ENCODE results near the gene RALY. TPM values are rescaled to one million over a fixed set of nuclear protein-coding genes. Genes with fewer than 3 reads are reported as not detected.

Gene RALY
- total RNA-seq, 4 donors from 2014 or later: 78.5 to 110 (median 86.6) TPM

DNA sequence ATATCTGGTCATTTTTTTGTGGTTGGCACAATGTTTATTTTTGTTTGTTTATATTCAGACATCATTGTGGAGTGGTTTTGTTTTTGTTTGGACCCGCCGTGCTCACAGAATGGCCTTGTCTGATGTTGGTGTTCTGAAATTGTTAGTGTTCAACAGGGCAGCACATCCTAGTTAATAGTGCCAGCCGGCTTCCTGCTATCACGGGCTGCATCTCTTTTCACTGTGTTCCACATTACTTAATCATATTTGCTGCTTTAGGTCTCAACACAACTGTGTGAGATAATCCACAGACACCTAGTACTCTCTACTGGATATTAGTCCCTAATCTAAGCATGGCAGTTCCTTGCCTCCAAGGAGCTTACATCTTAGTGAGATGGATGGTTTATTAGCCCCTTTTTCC lies 121.1 kb downstream of the RALY start:
- Histone ChIP-seq H3K27me3 (no peaks in the 10 kb centered on the region), H3K27ac (no peak overlapping the region), H3K4me3 (no peak overlapping the region), H3K36me3 (no peaks in the 10 kb centered on the region), H3K4me1 (peaks cover 19% of the 10 kb centered on the region), H3K9me3 (no peaks in the 10 kb centered on the region)
- 85% methylated on average over 4 of the region's 4 CpGs for WGBS
- TF ChIP-seq EP300 (IDR thresholded peaks at IDR 0.05) (no peak), POLR2AphosphoS5 (IDR thresholded peaks at IDR 0.05) (no peak), POLR2A (IDR thresholded peaks at IDR 0.05) (no peak)
- TF ChIP-seq, protein P1, sequence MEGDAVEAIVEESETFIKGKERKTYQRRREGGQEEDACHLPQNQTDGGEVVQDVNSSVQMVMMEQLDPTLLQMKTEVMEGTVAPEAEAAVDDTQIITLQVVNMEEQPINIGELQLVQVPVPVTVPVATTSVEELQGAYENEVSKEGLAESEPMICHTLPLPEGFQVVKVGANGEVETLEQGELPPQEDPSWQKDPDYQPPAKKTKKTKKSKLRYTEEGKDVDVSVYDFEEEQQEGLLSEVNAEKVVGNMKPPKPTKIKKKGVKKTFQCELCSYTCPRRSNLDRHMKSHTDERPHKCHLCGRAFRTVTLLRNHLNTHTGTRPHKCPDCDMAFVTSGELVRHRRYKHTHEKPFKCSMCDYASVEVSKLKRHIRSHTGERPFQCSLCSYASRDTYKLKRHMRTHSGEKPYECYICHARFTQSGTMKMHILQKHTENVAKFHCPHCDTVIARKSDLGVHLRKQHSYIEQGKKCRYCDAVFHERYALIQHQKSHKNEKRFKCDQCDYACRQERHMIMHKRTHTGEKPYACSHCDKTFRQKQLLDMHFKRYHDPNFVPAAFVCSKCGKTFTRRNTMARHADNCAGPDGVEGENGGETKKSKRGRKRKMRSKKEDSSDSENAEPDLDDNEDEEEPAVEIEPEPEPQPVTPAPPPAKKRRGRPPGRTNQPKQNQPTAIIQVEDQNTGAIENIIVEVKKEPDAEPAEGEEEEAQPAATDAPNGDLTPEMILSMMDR (IDR thresholded peaks at IDR 0.05): no peak
- DNase-seq (ENCODE audit: low spot score in 2 of 2): no peak

DNA sequence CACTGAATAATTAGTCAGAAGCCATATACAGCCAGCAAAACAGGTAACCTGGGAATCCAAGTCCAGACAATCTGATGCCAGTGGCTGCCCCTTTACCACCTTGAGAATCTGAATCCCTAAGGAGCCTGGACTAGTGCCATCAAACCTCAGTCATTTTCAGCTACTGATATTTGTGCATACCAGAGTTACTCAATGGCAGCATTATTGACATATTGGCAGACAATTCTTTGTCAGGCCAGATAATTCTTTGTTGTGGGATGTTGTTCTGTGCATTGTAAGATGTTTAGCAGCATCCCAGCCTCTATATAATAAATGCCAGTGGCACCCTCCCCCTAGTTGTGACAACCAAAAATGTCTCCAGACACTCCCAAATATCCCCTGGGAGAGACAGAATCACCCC lies 121.5 kb downstream of the RALY start:
- Histone ChIP-seq H3K36me3 (no peaks in the 10 kb centered on the region), H3K4me1 (peaks cover 14% of the 10 kb centered on the region), H3K4me3 (no peak overlapping the region), H3K27me3 (no peaks in the 10 kb centered on the region), H3K9me3 (no peaks in the 10 kb centered on the region), H3K27ac (no peak overlapping the region)
- DNase-seq (ENCODE audit: low spot score in 2 of 2): no peak
- TF ChIP-seq POLR2A (IDR thresholded peaks at IDR 0.05) (no peak), EP300 (IDR thresholded peaks at IDR 0.05) (no peak), POLR2AphosphoS5 (IDR thresholded peaks at IDR 0.05) (no peak)
- TF ChIP-seq, protein P1 (IDR thresholded peaks at IDR 0.05): no peak

DNA sequence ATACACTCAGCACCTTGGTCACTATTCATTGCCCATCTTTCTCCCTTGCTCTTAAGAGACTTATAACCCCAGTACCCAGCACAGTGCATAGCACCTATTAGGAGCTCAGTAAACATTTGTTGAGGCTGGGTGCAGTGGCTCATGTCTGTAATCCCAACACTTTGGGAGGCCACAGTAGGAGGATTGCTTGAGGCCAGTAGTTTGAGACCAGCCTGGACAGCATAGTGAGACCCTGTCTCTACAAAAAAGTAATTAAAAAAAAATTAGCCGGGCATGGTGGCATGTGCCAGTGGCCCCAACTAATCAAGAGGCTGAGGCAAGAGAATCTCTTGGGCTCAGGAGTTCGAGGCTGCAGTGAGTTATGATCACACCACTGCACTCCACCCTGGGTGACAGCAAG lies 126.5 kb downstream of the RALY start:
- H3K9me3 ChIP-seq: no peaks in the 10 kb centered on the region
- no peaks in the 10 kb centered on the region for H3K4me1 ChIP-seq
- no peaks in the 10 kb centered on the region for H3K27me3 ChIP-seq
- no peak for DNase-seq (ENCODE audit: low spot score in 2 of 2)
- H3K27ac ChIP-seq: no peak overlapping the region
- TF ChIP-seq POLR2A (IDR thresholded peaks at IDR 0.05) (no peak), EP300 (IDR thresholded peaks at IDR 0.05) (no peak), POLR2AphosphoS5 (IDR thresholded peaks at IDR 0.05) (no peak)
- TF ChIP-seq, protein P1 (IDR thresholded peaks at IDR 0.05): no peak
- no peak overlapping the region for H3K4me3 ChIP-seq
- H3K36me3 ChIP-seq: no peaks in the 10 kb centered on the region
- WGBS: 93% methylated on average over 2 of the region's 2 CpGs

DNA sequence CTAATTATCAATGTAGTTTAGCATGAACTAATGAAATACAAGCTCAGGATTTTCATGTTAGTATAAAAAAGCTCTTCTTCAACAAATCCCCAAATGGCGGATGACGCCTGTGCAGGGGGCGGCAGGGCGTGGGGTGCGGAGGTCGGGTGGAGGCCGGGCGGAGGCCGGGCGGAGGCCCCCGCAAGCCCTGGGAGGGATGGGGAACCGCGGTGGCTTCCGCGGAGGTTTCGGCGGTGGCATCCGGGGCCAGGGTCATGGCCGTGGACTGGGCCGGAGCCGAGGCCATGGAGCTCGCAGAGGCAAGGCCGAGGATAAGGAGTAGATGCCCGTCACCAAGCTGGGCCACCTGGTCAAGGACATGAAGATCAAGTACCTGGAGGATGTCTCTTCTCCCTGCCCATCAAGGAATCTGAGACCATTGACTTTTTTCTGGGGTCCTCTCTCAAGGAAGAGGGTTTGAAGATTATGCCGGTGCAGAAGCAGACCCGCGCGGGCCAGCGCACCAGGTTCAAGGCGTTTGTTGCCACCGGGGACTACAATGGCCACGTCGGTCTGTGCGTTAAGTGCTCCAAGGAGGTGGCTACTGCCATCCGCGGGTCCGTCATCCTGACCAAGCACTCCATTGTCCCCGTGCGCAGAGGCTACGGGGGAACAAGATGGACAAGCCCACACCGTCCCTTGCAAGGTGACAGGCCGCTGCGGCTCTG lies 128.7 kb downstream of the RALY start:
- no peaks in the 10 kb centered on the region for H3K36me3 ChIP-seq
- no peak for TF ChIP-seq POLR2A (IDR thresholded peaks at IDR 0.05)
- TF ChIP-seq POLR2AphosphoS5 (IDR thresholded peaks at IDR 0.05): no peak
- TF ChIP-seq, protein P1 (IDR thresholded peaks at IDR 0.05): no peak
- H3K4me3 ChIP-seq: no peak overlapping the region
- no peaks in the 10 kb centered on the region for H3K4me1 ChIP-seq
- no peaks in the 10 kb centered on the region for H3K9me3 ChIP-seq
- no peak overlapping the region for H3K27ac ChIP-seq
- no peaks in the 10 kb centered on the region for H3K27me3 ChIP-seq
- WGBS: 90% methylated on average over 37 of the region's 43 CpGs
- DNase-seq (ENCODE audit: low spot score in 2 of 2): no peak

DNA sequence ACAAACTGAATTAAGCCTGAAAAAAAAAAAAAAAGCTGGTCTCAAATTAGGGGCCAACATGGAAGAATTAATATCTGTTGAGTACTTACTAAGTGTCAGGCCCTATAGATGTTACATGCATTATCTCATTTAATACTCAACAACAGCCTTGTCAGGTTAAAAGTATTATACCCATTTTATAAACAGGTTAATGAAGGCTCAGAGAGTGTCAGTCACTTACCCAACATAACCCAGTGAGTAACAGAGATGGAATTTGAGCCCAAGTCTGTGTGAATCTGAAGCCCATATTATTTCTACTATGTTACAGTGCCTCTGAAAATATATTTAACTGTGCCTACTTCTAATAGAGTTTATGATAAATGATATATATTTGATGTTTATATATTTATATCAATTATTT lies 129.6 kb downstream of the RALY start:
- no peak for DNase-seq (ENCODE audit: low spot score in 2 of 2)
- no peaks in the 10 kb centered on the region for H3K36me3 ChIP-seq
- H3K4me3 ChIP-seq: no peak overlapping the region
- H3K27me3 ChIP-seq: no peaks in the 10 kb centered on the region
- no peak overlapping the region for H3K27ac ChIP-seq
- TF ChIP-seq POLR2AphosphoS5 (IDR thresholded peaks at IDR 0.05): no peak
- TF ChIP-seq, protein P1 (IDR thresholded peaks at IDR 0.05): no peak
- TF ChIP-seq EP300 (IDR thresholded peaks at IDR 0.05): no peak
- TF ChIP-seq POLR2A (IDR thresholded peaks at IDR 0.05): no peak
- no peaks in the 10 kb centered on the region for H3K9me3 ChIP-seq
- no peaks in the 10 kb centered on the region for H3K4me1 ChIP-seq

Measured in suprapubic skin (tissue), 4 donors.